Hepatocyte (in vitro differentiated cells): ENCODE data around the gene INPP5F. TPM values are rescaled to one million over a fixed set of nuclear protein-coding genes. Genes with fewer than 3 reads are reported as not detected.

Source experiments
- DNase-seq: peaks from one replicate; pipeline ENCODE4 v3.0.0-alpha.2; 2016; ENCODE audit warnings: low spot score
- H2AFZ ChIP-seq: fragments of 200-600 bp; sonication (generic); 2 replicates; pipeline ENCODE4 v1.6.0; 2016; ENCODE audit warnings: antibody characterized with exemption, mild to moderate bottlenecking
- H3K27ac ChIP-seq: fragments of 200-600 bp; sonication (generic); 2 replicates; pipeline ENCODE4 v1.5.1; 2016; ENCODE audit warnings: mild to moderate bottlenecking
- H3K27me3 ChIP-seq: fragments of 200-600 bp; sonication (generic); 2 replicates; pipeline ENCODE4 v1.6.1; 2016
- H3K36me3 ChIP-seq: fragments of 200-600 bp; sonication (generic); replicated peaks from 2 replicates; pipeline ENCODE4 v1.5.1; 2016; ENCODE audit warnings: low read depth; ENCODE audit not compliant: insufficient read depth
- H3K4me1 ChIP-seq: fragments of 200-600 bp; sonication (generic); 2 replicates; pipeline ENCODE4 v1.5.1; 2016; ENCODE audit warnings: mild to moderate bottlenecking, moderate library complexity; ENCODE audit not compliant: insufficient read depth
- H3K4me2 ChIP-seq: fragments of 200-600 bp; sonication (generic); 2 replicates; pipeline ENCODE4 v1.6.0; 2016
- H3K4me3 ChIP-seq: fragments of 200-600 bp; sonication (generic); 2 replicates; pipeline ENCODE4 v1.5.1; 2016; ENCODE audit warnings: mild to moderate bottlenecking
- H3K79me2 ChIP-seq: fragments of 200-600 bp; sonication (generic); 2 replicates; pipeline ENCODE4 v1.6.0; 2017; ENCODE audit warnings: mild to moderate bottlenecking
- H3K9me2 ChIP-seq: fragments of 200-600 bp; sonication (generic); replicated peaks from 2 replicates; pipeline ENCODE4 v1.6.0; 2017; ENCODE audit warnings: mild to moderate bottlenecking; ENCODE audit not compliant: insufficient read depth
- H3K9me3 ChIP-seq: fragments of 200-600 bp; sonication (generic); 2 replicates; pipeline ENCODE4 v1.5.1; 2016; ENCODE audit warnings: low read depth, mild to moderate bottlenecking
- H4K20me1 ChIP-seq: fragments of 200-600 bp; sonication (generic); 2 replicates; pipeline ENCODE4 v1.6.0; 2016; ENCODE audit warnings: mild to moderate bottlenecking; ENCODE audit not compliant: insufficient read depth, poor library complexity, severe bottlenecking
- CTCF ChIP-seq: fragments of 200-600 bp; sonication (generic); IDR thresholded peaks from 2 replicates; pipeline ENCODE4 v1.5.1; 2016; ENCODE audit warnings: antibody characterized with exemption, mild to moderate bottlenecking; ENCODE audit not compliant: poor library complexity
- EZH2 ChIP-seq: fragments of 200-600 bp; sonication (generic); IDR thresholded peaks from 2 replicates; pipeline ENCODE4 v1.6.1; 2016; ENCODE audit warnings: antibody characterized with exemption, mild to moderate bottlenecking, borderline replicate concordance
- EZH2phosphoT487 ChIP-seq: fragments of 200-600 bp; sonication (generic); IDR thresholded peaks from one replicate; pipeline ENCODE4 v1.6.1; 2018; ENCODE audit warnings: antibody characterized with exemption, mild to moderate bottlenecking, low read depth, moderate library complexity; ENCODE audit not compliant: unreplicated experiment, severe bottlenecking
- WGBS: methylation state at CpG from one replicate; pipeline ENCODE4 v1.1.6; 2016; ENCODE audit warnings: low lambda C conversion rate; ENCODE audit errors: missing lambda C conversion rate; 5-methylcytosine and 5-hydroxymethylcytosine counted together
- polyA plus RNA-seq: library from polyadenylated mRNA; unstranded; fragments of >200 nt; fragmentation: Nextera tagmentation; extraction: Ambion mirVana; gene quantifications from 2 replicates; pipeline ENCODE4 v1.2.1, GENCODE V29; 2016
- total RNA-seq: library from RNA; depleted of rRNA; stranded (reverse); fragments of >200 nt; gene quantifications from 2 replicates; pipeline ENCODE4 v1.2.3, GENCODE V29; 2014

The INPP5F gene
- total and polyA plus RNA-seq, 2 experiments from 2014 or later, result 9.9 to 44.4 TPM

- H3K9me2 ChIP-seq, result no peaks in the 10 kb centered on the region
- H3K27ac ChIP-seq, result no peak overlapping the region
- H3K4me2 ChIP-seq, result no peak overlapping the region
- H3K4me1 ChIP-seq, result no peaks in the 10 kb centered on the region
- no peaks in the 10 kb centered on the region for H3K36me3 ChIP-seq
- WGBS, result 94% methylated on average over 6 of the region's 6 CpGs
- no peak overlapping the region for H3K4me3 ChIP-seq
- TF ChIP-seq EZH2 (no peak), EZH2phosphoT487 (no peak), CTCF (no peak)
- no peaks in the 10 kb centered on the region for H3K79me2 ChIP-seq
- H2AFZ ChIP-seq, result no peak overlapping the region
- H3K27me3 ChIP-seq, result no peaks in the 10 kb centered on the region
- H4K20me1 ChIP-seq, result no peaks in the 10 kb centered on the region
- no peaks in the 10 kb centered on the region for H3K9me3 ChIP-seq
- no peak for DNase-seq
These were observed 76.2 kb downstream of the INPP5F start for GRCh38 chr10:119801998-119802538.

- DNase-seq, result no peak
- Histone ChIP-seq H3K27ac (no peak overlapping the region), H2AFZ (no peak overlapping the region), H3K9me2 (no peaks in the 10 kb centered on the region), H4K20me1 (no peaks in the 10 kb centered on the region), H3K36me3 (no peaks in the 10 kb centered on the region), H3K4me1 (no peaks in the 10 kb centered on the region), H3K9me3 (no peaks in the 10 kb centered on the region), H3K27me3 (no peaks in the 10 kb centered on the region), H3K79me2 (no peaks in the 10 kb centered on the region), H3K4me2 (no peak overlapping the region), H3K4me3 (no peak overlapping the region)
- WGBS, result 63% methylated on average over 1 of the region's 1 CpG
- TF ChIP-seq CTCF (no peak), EZH2 (no peak), EZH2phosphoT487 (no peak)
These were observed 77.4 kb downstream of the INPP5F start for GRCh38 chr10:119803264-119803663.

- H2AFZ ChIP-seq, result no peak overlapping the region
- peak overlapping the region; percentile 14 for H3K27ac ChIP-seq
- no peaks in the 10 kb centered on the region for H3K4me1 ChIP-seq
- no peak overlapping the region for H3K4me2 ChIP-seq
- H3K4me3 ChIP-seq, result no peak overlapping the region
- WGBS, result 69% methylated on average over 5 of the region's 5 CpGs
- no peaks in the 10 kb centered on the region for H3K9me2 ChIP-seq
- no peaks in the 10 kb centered on the region for H3K79me2 ChIP-seq
- no peaks in the 10 kb centered on the region for H3K9me3 ChIP-seq
- no peaks in the 10 kb centered on the region for H4K20me1 ChIP-seq
- TF ChIP-seq EZH2, result no peak
- TF ChIP-seq CTCF, result no peak
- TF ChIP-seq EZH2phosphoT487, result no peak
- no peaks in the 10 kb centered on the region for H3K36me3 ChIP-seq
- H3K27me3 ChIP-seq, result no peaks in the 10 kb centered on the region
- DNase-seq, result no peak
These were observed 79.9 kb downstream of the INPP5F start for GRCh38 chr10:119805702-119806230.
